HG03460 (cell line): Measurements from ENCODE around the gene PTPRD.

ENCODE experiments used
- ATAC-seq: cut with Tn5 transposase; IDR thresholded peaks from one replicate; pipeline ENCODE4 v1.9.1; 2021; ENCODE audit not compliant: unreplicated experiment

The PTPRD gene

GRCh38 chr9:8887369-8887768 is 1725.4 kb downstream of the PTPRD start:
- ATAC-seq: no peak

- no peak for ATAC-seq
Observed at GRCh38 chr9:8883321-8883720, 1729.5 kb downstream of the PTPRD start.

GRCh38 chr9:8880060-8880459 is 1732.7 kb downstream of the PTPRD start:
- ATAC-seq: no peak

- no peak for ATAC-seq
Observed at GRCh38 chr9:8879284-8879683, 1733.5 kb downstream of the PTPRD start.

- no peak for ATAC-seq
Observed at GRCh38 chr9:8877753-8878494, 1734.9 kb downstream of the PTPRD start.

GRCh38 chr9:8876303-8876702 is 1736.5 kb downstream of the PTPRD start:
- no peak for ATAC-seq

GRCh38 chr9:8874482-8874881 is 1738.3 kb downstream of the PTPRD start:
- ATAC-seq: no peak

- no peak for ATAC-seq
Observed at GRCh38 chr9:8872802-8873201, 1740.0 kb downstream of the PTPRD start.

GRCh38 chr9:8871796-8872445 is 1740.9 kb downstream of the PTPRD start:
- ATAC-seq: no peak

- ATAC-seq: no peak
Observed at GRCh38 chr9:8871396-8871795, 1741.4 kb downstream of the PTPRD start.

GRCh38 chr9:8869812-8870211 is 1743.0 kb downstream of the PTPRD start:
- ATAC-seq: no peak

- ATAC-seq: no peak
Observed at GRCh38 chr9:8868632-8869031, 1744.2 kb downstream of the PTPRD start.

GRCh38 chr9:8867148-8867547 is 1745.7 kb downstream of the PTPRD start:
- no peak for ATAC-seq

- no peak for ATAC-seq
Observed at GRCh38 chr9:8864545-8864896, 1748.3 kb downstream of the PTPRD start.

GRCh38 chr9:8863886-8864544 is 1748.8 kb downstream of the PTPRD start:
- ATAC-seq: no peak

GRCh38 chr9:8863069-8863468 is 1749.7 kb downstream of the PTPRD start:
- no peak for ATAC-seq

GRCh38 chr9:8860925-8861324 is 1751.9 kb downstream of the PTPRD start:
- no peak for ATAC-seq

GRCh38 chr9:8860086-8860485 is 1752.7 kb downstream of the PTPRD start:
- ATAC-seq: no peak

- no peak for ATAC-seq
Observed at GRCh38 chr9:8859416-8859815, 1753.4 kb downstream of the PTPRD start.

GRCh38 chr9:8858596-8859161 is 1754.1 kb downstream of the PTPRD start:
- ATAC-seq: no peak

GRCh38 chr9:8857926-8858595 is 1754.7 kb downstream of the PTPRD start:
- ATAC-seq: no peak
